Vagina (tissue), 2 donors: ENCODE results near the gene BCAS4.

Experiments used
- POLR2A ChIP-seq, 2 donors: fragments of 450-650 bp; IDR thresholded peaks; one replicate each; pipeline ENCODE4 v1.6.1; 2017; ENCODE audit warnings: antibody characterized with exemption in 2 of 2, mild to moderate bottlenecking in 2 of 2, moderate library complexity in 2 of 2
- POLR2AphosphoS5 ChIP-seq, 2 donors: sonication (generic); formaldehyde crosslinking; IDR thresholded peaks; one replicate each; pipeline ENCODE4 v1.9.0; 2017; ENCODE audit warnings: antibody characterized with exemption in 2 of 2, mild to moderate bottlenecking in 2 of 2, low read depth in 1 of 2; ENCODE audit not compliant: insufficient read depth in 1 of 2
- TF ChIP-seq, protein P1 (sequence below), 3 experiments: fragments of 450-650 bp in 2 of 3; fragments of 200-600 bp in 1 of 3; sonication (generic) in 1 of 3; IDR thresholded peaks; one replicate each; pipeline ENCODE4 v1.5.1; 2017 to 2019; ENCODE audit warnings: antibody characterized with exemption in 3 of 3, mild to moderate bottlenecking in 2 of 3, moderate library complexity in 2 of 3

DNA sequence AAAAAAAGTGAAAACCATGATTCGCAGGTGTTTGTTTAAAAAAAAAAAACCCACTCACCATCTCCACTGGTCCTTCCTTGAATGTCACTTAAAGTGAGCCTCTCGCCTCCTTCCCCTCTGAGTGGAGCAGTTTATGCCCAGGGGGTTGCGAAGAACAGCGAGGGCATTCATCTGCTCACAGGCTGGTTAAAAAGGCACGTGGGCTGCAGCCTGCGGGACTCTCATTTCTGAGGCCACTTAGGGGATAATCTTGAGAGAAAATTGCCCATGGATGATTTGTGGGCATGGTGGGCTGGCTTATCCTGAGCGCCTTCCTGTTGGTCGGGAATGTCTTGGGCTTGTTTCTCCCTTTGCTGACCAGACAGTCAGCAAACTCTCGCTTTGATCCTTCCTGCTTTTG lies 18.9 kb downstream of the BCAS4 start:
- TF ChIP-seq, protein P1, sequence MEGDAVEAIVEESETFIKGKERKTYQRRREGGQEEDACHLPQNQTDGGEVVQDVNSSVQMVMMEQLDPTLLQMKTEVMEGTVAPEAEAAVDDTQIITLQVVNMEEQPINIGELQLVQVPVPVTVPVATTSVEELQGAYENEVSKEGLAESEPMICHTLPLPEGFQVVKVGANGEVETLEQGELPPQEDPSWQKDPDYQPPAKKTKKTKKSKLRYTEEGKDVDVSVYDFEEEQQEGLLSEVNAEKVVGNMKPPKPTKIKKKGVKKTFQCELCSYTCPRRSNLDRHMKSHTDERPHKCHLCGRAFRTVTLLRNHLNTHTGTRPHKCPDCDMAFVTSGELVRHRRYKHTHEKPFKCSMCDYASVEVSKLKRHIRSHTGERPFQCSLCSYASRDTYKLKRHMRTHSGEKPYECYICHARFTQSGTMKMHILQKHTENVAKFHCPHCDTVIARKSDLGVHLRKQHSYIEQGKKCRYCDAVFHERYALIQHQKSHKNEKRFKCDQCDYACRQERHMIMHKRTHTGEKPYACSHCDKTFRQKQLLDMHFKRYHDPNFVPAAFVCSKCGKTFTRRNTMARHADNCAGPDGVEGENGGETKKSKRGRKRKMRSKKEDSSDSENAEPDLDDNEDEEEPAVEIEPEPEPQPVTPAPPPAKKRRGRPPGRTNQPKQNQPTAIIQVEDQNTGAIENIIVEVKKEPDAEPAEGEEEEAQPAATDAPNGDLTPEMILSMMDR (IDR thresholded peaks at IDR 0.05): no peak
- TF ChIP-seq POLR2A (IDR thresholded peaks at IDR 0.05): no peak
- TF ChIP-seq POLR2AphosphoS5 (IDR thresholded peaks at IDR 0.05; ENCODE audit: insufficient read depth in 1 of 2, low read depth in 1 of 2): no peak
